Gastrocnemius medialis (tissue), 4 donors: ENCODE data around the gene C17orf67.

Source experiments
- CTCF ChIP-seq, 5 experiments: fragments of 450-650 bp in 3 of 5; fragments of 200-600 bp in 2 of 5; sonication (generic) in 2 of 5; IDR thresholded peaks in 4 of 5; conservative IDR thresholded peaks in 1 of 5; 1 replicate in 4 of 5; 2 replicates in 1 of 5; pipeline ENCODE4 v1.5.1; 2016 to 2019; ENCODE audit warnings: antibody characterized with exemption in 5 of 5, mild to moderate bottlenecking in 3 of 5, moderate library complexity in 3 of 5
- POLR2A ChIP-seq, 2 donors: fragments of 450-650 bp; IDR thresholded peaks; one replicate each; pipeline ENCODE4 v1.6.1; 2017; ENCODE audit warnings: antibody characterized with exemption in 2 of 2, mild to moderate bottlenecking in 2 of 2, moderate library complexity in 2 of 2

GRCh38 chr17:56817066-56817465, 16.7 kb downstream of the C17orf67 start:
- TF ChIP-seq CTCF (IDR thresholded peaks at IDR 0.05 in 4 of 5, conservative IDR thresholded peaks at IDR 0.05 in 1 of 5), result no peak
- no peak for TF ChIP-seq POLR2A (IDR thresholded peaks at IDR 0.05)
